Stimulated activated CD8-positive, alpha-beta memory T cell treated with anti-CD3 and anti-CD28 coated beads, Interleukin-15, amount 100 ng/mL, for 1 hour (primary cell): ENCODE results near the gene TEAD4.

Experiments
- DNase-seq: peaks from one replicate; pipeline ENCODE4 v3.0.0-alpha.2; 2020; ENCODE audit warnings: low read depth

The TEAD4 gene

DNA sequence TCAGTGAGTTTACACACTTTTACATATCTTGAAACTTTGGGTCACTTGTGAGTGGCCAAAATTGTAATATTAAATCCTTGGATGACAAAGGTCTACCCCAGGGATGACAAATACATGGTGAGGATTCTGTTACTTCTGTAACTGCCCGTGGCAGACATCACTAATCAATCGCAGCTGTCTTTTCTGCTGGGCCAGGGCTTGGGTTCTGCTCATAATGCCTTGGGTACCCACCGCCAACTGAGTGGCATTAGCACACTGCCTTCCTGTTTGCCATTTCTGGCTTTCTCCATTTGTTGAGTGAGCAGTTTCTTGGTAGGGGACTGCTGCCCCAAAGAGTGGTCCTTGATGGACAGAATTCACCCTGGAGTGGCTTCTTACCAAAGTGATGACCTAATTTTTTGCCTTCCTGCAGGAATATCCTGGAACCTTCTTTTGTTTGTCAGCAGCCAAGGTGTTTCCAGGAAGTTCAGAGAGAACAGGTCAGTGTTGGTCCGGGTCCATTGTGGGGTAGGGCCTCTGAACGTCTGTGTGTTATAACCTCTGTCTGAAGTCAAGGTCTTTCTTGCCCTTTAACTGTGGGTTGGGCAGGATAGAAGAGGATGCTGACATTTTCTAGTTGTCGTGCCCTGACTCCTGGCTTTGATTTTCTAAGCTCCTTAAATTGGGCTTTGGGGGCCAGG, 124.2 kb downstream of the TEAD4 start:
- no peak for DNase-seq

DNA sequence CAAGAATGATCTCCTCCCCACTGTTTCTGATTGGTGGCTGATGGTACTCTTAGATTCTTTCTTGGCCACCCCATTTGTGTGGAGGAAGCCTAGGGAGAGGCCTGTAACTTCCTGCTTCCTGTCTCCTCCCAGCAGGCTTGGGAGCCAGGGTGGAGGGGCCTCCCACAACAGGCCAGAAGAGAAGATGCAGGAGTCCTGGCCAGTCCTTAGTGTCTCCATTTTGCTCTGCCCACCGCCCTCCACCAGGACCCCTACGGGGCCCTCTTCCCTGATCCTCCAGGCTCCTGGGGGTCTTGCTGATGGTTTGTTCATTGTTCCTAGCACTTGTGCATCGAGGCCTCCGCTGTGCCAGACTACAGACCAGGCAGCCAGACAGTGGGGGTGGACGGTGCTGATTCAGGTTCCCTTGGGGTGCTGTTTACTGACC, 124.7 kb downstream of the TEAD4 start:
- no peak for DNase-seq

DNA sequence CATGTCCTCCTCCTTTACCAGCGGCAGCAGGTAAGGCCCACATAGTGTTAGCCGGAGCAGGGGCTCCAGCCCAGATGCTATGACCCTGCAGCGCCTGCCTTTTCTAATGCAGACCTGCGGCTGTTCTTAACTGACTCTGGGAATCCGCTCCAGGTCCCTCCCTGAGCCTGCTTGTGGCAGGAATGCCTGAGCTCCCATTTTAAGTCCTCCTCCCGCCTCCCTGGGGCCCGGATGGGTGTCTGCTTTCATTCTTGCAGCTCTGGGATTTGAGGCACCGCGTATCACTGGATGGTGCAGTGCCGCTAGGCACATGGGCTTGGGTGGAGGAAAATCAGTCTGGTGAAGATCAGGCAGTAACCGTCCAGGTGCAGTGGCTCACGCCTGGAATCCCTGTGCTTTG, 125.5 kb downstream of the TEAD4 start:
- DNase-seq: no peak

DNA sequence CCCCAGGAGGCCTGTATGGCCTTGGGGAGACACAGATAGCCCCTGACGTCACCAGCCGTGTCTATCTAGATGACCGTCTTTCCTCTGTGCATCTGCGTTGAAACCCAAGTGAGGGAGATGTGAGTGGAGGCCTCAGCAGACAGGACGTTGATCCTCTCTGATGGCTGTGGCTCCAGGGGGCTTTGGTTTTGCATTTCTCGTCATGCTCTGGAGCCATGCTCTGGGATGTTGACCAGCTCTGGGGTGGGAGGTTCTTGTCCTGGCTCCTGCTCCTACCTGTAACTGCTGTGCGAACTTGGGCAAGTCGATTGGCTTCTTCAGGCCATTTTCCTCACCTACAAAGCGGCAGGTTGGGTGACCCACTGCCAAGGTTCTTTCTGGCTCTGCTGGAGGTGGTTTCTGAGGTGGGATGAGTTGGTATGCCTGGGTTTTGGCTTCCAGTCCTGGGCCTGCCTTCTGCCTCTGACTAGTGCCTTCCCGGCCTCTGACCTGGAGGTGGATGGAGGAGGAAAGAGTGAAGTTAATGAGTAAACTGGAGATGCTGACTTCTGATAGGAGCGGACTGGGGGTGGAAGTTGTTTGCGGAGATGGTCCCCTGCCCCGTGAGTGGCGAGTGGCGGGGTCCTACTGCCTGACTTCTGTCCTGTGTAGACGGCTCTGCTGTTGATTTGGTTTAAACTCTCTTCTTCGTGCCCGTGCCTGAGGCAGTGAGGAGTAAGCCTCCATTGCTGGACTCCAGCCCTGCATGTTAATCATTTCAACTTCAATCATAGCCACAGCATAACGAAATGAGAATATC, 126.3 kb downstream of the TEAD4 start:
- DNase-seq: no peak

DNA sequence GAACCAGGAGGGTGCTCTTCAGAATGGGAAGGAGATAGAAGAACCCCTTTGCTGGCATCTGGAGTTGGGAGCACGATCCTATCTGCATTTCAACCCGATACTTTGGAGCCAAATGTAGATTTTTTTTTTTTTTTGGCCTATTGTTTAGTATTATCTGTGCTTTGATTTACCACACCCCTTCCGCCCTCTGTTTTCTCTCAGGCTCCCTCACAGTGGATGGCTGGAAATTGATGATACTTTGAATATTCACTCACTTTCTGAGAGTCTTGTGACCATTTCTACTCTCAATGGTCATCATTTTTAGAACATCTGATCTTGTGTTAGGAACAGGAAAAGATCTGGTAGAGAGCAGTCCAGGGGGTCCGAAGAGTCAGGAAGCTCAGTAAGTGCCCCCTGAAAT, 127.0 kb downstream of the TEAD4 start:
- DNase-seq: no peak

DNA sequence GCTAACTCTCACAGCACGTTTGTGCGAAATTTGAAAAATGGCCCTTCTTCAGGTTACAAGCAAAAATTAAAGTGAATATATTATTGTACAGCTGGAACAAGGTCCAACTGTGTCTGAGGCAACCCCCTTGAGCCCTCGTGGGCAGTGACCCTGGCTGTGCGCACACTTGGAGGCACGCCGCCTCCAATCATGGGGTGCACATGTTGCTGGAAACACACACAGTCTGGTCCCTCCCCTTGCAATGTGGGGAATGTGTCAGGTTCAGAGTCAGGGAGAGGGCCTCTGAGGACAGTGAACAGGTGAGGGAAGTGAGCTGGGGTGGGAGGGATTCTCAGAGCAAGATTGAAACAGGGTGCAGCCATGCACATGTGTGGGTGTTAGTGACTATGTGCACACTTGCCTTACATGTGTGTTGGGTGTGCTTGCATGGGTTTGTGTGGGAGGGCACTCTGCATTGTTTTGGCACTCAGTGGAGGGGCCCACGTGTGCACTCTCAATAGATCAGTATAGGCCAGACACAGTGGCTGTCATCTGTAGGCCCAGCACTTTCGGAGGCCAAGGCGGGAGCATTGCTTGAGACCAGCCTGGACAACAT, 127.6 kb downstream of the TEAD4 start:
- no peak for DNase-seq

DNA sequence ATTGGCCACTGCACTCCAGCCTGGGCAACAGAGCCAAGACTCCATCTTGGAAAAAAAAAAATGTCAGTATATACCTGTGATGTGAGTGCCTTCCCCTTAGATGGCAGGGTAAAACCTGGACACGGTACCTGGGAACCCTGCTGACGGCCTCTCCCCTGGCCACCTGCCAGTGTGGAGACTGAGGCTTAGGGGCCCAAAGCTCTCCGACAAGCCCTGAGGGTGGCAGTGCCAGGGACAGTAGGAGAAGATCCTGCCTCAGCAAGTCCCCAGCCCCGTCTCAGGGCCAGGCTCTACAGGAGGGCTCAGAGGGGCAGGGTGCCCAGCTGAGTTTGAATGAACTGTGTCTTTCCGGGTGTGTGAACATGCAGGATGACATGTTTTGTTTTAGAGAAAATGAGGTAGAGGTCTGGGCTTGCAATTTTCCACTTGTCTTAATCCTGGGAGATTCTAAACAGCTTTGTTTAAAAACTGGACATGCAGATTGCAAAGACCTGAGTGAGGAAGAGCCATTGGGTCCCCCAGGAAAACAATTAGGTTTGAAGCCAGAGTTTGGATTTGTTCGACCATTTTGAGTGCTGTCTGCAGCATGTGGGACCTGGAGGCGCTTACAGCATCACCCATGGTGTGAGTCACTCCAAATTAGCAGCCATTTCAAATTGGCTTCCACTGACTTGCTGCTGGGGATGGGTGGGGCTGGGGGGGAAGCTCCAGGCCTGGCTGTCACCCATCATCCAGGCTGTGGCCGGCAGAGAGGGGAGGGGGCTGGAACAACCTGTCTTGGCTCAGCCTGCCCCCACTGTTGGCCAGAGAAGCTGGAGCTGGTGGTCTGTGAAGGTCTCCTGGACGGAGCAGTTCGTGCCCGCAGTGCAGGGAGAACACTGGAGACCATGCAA, 128.8 kb downstream of the TEAD4 start:
- DNase-seq: no peak

DNA sequence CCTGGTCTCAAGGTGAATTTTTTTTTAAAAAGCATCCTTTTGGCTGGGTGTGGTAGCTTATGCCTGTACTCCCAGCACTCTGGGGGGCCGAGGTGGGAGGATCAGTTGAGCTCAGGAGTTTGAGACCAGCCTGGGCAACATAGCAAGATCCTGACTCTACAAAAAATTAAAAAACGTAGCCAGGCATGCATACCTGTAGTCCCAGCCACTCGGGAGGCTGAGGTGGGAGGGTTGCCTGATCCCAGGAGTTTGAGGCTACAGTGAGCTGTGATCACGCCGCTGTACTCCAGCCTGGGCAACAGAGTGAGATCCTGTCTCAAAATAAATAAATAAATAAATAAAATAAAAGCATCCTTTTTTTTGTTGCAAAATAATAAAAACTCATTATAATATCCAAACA, 130.4 kb downstream of the TEAD4 start:
- no peak for DNase-seq
